Thoracic aorta (tissue), 2 donors: ENCODE data around the gene MAP2. TPM values are rescaled to one million over a fixed set of nuclear protein-coding genes. Genes with fewer than 3 reads are reported as not detected.

ENCODE experiments used
- ATAC-seq: fragments of 150-250 bp; one replicate; pipeline ENCODE4 v1.8.0; 2017; ENCODE audit warnings: low read depth; ENCODE audit not compliant: insufficient number of reproducible peaks, low FRiP score
- DNase-seq: peaks from one replicate; pipeline ENCODE4 v3.0.0-alpha.2; 2020; ENCODE audit warnings: low spot score
- H3K27ac ChIP-seq, 2 donors: fragments of 200-600 bp; sonication (generic); 1 replicate in 1 of 2; 2 replicates in 1 of 2; pipeline ENCODE4 v1.5.1; 2016; ENCODE audit warnings: mild to moderate bottlenecking in 2 of 2, moderate library complexity in 2 of 2
- H3K27me3 ChIP-seq: fragments of 200-600 bp; sonication (generic); replicated peaks from 2 replicates; pipeline ENCODE4 v1.6.0; 2016; ENCODE audit warnings: mild to moderate bottlenecking; ENCODE audit not compliant: insufficient read depth
- H3K36me3 ChIP-seq: fragments of 200-600 bp; sonication (generic); one replicate; pipeline ENCODE4 v1.5.1; 2016
- H3K4me1 ChIP-seq, 2 donors: fragments of 200-600 bp; sonication (generic); 1 replicate in 1 of 2; 2 replicates in 1 of 2; pipeline versions ENCODE4 v1.5.1 to v1.6.0; 2016; ENCODE audit warnings: low read depth in 2 of 2, mild to moderate bottlenecking in 1 of 2; ENCODE audit not compliant: control insufficient read depth in 1 of 2
- H3K4me3 ChIP-seq: fragments of 200-600 bp; sonication (generic); 2 replicates; pipeline ENCODE4 v1.5.1; 2016; ENCODE audit warnings: mild to moderate bottlenecking
- H3K9me3 ChIP-seq: fragments of 200-600 bp; sonication (generic); 2 replicates; pipeline ENCODE4 v1.5.1; 2016
- total RNA-seq, 2 donors: library from RNA; depleted of rRNA; stranded (reverse); fragments of >200 nt; gene quantifications; one replicate each; pipeline versions ENCODE4 v1.1.0 to v1.2.3, GENCODE V29; 2016
- TF ChIP-seq, protein P1 (sequence below): fragments of 200-600 bp; sonication (generic); IDR thresholded peaks from one replicate; pipeline ENCODE4 v1.5.1; 2019; ENCODE audit warnings: antibody characterized with exemption

The MAP2 gene
- total RNA-seq, 2 donors from 2014 or later = 51.6 to 68.8 TPM

DNA sequence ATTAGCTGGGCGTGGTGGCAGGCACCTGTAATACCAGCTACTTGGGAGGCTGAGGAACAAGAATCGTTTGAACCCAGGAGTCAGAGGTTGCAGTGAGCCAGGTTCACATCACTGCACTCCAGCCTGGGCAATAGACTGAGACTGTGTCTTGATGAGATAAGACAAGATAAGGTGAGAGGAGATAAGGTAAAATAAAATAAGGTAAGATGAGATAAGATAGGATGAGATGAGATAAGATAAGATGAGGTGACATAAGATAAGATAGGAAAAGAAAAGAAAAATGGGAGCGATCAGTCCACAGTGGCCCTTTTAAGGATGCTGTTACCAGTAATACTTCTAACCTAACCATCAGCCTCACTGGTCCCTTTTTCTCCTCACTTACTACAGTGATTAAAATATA, 213.4 kb downstream of the MAP2 start:
- DNase-seq (no peak), ATAC-seq (no peak)
- Histone ChIP-seq H3K27me3 (no peaks in the 10 kb centered on the region), H3K36me3 (no peaks in the 10 kb centered on the region), H3K27ac (no peak overlapping the region), H3K9me3 (no peaks in the 10 kb centered on the region), H3K4me3 (no peak overlapping the region), H3K4me1 (peaks cover 0 to 6% of the 10 kb centered on the region in 2 donors)
- TF ChIP-seq, protein P1, sequence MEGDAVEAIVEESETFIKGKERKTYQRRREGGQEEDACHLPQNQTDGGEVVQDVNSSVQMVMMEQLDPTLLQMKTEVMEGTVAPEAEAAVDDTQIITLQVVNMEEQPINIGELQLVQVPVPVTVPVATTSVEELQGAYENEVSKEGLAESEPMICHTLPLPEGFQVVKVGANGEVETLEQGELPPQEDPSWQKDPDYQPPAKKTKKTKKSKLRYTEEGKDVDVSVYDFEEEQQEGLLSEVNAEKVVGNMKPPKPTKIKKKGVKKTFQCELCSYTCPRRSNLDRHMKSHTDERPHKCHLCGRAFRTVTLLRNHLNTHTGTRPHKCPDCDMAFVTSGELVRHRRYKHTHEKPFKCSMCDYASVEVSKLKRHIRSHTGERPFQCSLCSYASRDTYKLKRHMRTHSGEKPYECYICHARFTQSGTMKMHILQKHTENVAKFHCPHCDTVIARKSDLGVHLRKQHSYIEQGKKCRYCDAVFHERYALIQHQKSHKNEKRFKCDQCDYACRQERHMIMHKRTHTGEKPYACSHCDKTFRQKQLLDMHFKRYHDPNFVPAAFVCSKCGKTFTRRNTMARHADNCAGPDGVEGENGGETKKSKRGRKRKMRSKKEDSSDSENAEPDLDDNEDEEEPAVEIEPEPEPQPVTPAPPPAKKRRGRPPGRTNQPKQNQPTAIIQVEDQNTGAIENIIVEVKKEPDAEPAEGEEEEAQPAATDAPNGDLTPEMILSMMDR = no peak

DNA sequence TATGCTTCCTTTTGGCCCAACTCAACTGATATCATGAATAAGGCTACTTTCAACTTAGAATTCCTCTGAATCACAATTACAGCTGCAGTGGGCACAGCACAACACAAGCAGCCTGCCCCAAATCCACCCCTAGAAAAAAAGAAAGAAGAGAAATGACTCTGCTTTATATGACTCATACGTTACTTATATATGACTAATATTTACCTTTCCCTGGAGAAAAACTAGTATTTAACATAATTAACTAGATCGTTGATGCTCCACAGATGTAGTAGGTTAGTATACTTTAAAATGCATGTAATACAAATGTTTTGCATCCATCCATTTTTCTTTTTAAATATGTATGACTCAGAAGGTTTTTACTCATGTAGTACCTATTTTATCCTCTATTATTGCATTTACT, 214.5 kb downstream of the MAP2 start:
- H3K36me3 ChIP-seq = no peaks in the 10 kb centered on the region
- TF ChIP-seq, protein P1 = no peak
- no peak overlapping the region for H3K4me3 ChIP-seq
- no peak for ATAC-seq
- DNase-seq = no peak
- H3K27ac ChIP-seq = no peak overlapping the region
- peaks cover 0 to 15% of the 10 kb centered on the region in 2 donors for H3K4me1 ChIP-seq
- no peaks in the 10 kb centered on the region for H3K9me3 ChIP-seq
- H3K27me3 ChIP-seq = no peaks in the 10 kb centered on the region

DNA sequence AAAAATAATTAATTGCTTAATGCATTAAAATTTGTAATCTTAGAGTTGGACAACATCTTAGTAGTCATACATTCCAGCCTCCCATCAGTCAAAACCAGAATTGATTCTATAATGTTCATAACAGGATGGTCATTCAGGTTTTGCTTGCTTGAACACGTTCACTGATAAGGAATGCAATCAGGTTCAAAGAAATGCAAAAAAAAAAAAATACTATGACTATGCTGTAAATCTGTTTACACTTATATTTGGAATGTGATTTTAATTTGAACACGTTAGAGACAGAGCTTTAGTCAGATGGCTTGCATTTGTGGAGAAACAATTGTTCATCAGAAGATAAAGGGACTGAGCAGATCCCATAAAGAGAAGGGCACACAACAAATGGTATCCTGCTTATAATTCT, 216.5 kb downstream of the MAP2 start:
- no peaks in the 10 kb centered on the region for H3K9me3 ChIP-seq
- no peak overlapping the region for H3K4me3 ChIP-seq
- DNase-seq (no peak), ATAC-seq (no peak)
- H3K27ac ChIP-seq = no peak overlapping the region
- TF ChIP-seq, protein P1 = no peak
- peaks cover 0 to 15% of the 10 kb centered on the region in 2 donors for H3K4me1 ChIP-seq
- H3K27me3 ChIP-seq = no peaks in the 10 kb centered on the region
- H3K36me3 ChIP-seq = no peaks in the 10 kb centered on the region

- Histone ChIP-seq H3K27ac (no peak overlapping the region), H3K4me1 (peaks cover 0 to 9% of the 10 kb centered on the region in 2 donors), H3K36me3 (no peaks in the 10 kb centered on the region), H3K9me3 (no peaks in the 10 kb centered on the region), H3K27me3 (no peaks in the 10 kb centered on the region), H3K4me3 (no peak overlapping the region)
- ATAC-seq (no peak), DNase-seq (no peak)
- TF ChIP-seq, protein P1 = no peak
Measured at GRCh38 chr2:209642146-209642820, 218.4 kb downstream of the MAP2 start.

GRCh38 chr2:209644842-209645241, 221.0 kb downstream of the MAP2 start:
- no peak for DNase-seq
- H3K27me3 ChIP-seq = no peaks in the 10 kb centered on the region
- TF ChIP-seq, protein P1 = no peak
- H3K9me3 ChIP-seq = no peaks in the 10 kb centered on the region
- no peak for ATAC-seq
- H3K4me3 ChIP-seq = no peak overlapping the region
- no peak overlapping the region for H3K27ac ChIP-seq
- no peaks in the 10 kb centered on the region for H3K36me3 ChIP-seq
- H3K4me1 ChIP-seq = peaks cover 0 to 9% of the 10 kb centered on the region in 2 donors
